WERI-Rb-1 (cell line): ENCODE measurements around the gene VDR.
A peak's percentile ranks its signal among the peaks of the same experiment; 100 is the strongest.

Experiments used
- DNase-seq: peaks from one replicate; pipeline ENCODE4 v3.0.0-alpha.2; 2020
- H3K27ac ChIP-seq: fragments of 250-450 bp; sonication (Bioruptor Pico); 2 replicates; pipeline ENCODE4 v1.5.1; 2020; ENCODE audit warnings: mild to moderate bottlenecking, moderate library complexity
- H3K27me3 ChIP-seq: fragments of 250-450 bp; sonication (Bioruptor Pico); 2 replicates; pipeline ENCODE4 v1.5.1; 2021; ENCODE audit warnings: mild to moderate bottlenecking, low read depth, moderate library complexity; ENCODE audit not compliant: insufficient read depth, severe bottlenecking
- H3K36me3 ChIP-seq: fragments of 250-450 bp; sonication (Bioruptor Pico); 2 replicates; pipeline ENCODE4 v1.5.1; 2020; ENCODE audit warnings: mild to moderate bottlenecking, moderate library complexity
- H3K4me3 ChIP-seq: 2 replicates; pipeline ENCODE4 v1.5.1; 2011; ENCODE audit warnings: low read depth, mild to moderate bottlenecking, control low read depth, low read length
- H3K9me3 ChIP-seq: fragments of 250-450 bp; sonication (Bioruptor Pico); 2 replicates; pipeline ENCODE4 v1.5.1; 2021; ENCODE audit warnings: mild to moderate bottlenecking, moderate library complexity; ENCODE audit not compliant: severe bottlenecking
- TF ChIP-seq, protein P1 (sequence below): IDR thresholded peaks from 2 replicates; pipeline ENCODE4 v1.5.1; 2011; ENCODE audit warnings: low read depth, mild to moderate bottlenecking, control low read depth, inconsistent platforms, low read length

VDR gene

DNA sequence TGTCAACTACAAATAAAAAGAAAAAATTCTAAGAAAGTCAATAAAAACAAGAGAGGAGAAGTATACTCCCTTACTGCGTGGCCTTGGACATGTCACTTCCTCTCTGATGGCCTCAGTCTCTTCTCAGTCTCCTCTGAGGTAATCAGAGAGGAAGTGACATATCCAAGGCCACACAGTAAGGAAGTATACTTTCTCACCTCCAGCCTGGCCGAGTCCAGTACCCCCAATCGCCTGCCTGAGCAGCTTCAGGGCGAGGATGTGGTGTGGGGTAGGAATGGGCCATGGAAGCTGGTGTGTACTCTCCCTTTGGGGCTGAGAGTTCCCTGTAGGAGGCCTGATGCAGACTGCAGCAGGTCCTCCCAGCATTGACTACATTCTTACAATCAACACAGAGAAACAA is 15.8 kb downstream of the VDR start:
- Histone ChIP-seq H3K27ac (no peak overlapping the region), H3K36me3 (no peaks in the 10 kb centered on the region), H3K9me3 (no peaks in the 10 kb centered on the region), H3K4me3 (no peak overlapping the region), H3K27me3 (no peaks in the 10 kb centered on the region)
- no peak for DNase-seq
- TF ChIP-seq, protein P1, sequence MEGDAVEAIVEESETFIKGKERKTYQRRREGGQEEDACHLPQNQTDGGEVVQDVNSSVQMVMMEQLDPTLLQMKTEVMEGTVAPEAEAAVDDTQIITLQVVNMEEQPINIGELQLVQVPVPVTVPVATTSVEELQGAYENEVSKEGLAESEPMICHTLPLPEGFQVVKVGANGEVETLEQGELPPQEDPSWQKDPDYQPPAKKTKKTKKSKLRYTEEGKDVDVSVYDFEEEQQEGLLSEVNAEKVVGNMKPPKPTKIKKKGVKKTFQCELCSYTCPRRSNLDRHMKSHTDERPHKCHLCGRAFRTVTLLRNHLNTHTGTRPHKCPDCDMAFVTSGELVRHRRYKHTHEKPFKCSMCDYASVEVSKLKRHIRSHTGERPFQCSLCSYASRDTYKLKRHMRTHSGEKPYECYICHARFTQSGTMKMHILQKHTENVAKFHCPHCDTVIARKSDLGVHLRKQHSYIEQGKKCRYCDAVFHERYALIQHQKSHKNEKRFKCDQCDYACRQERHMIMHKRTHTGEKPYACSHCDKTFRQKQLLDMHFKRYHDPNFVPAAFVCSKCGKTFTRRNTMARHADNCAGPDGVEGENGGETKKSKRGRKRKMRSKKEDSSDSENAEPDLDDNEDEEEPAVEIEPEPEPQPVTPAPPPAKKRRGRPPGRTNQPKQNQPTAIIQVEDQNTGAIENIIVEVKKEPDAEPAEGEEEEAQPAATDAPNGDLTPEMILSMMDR = no peak

DNA sequence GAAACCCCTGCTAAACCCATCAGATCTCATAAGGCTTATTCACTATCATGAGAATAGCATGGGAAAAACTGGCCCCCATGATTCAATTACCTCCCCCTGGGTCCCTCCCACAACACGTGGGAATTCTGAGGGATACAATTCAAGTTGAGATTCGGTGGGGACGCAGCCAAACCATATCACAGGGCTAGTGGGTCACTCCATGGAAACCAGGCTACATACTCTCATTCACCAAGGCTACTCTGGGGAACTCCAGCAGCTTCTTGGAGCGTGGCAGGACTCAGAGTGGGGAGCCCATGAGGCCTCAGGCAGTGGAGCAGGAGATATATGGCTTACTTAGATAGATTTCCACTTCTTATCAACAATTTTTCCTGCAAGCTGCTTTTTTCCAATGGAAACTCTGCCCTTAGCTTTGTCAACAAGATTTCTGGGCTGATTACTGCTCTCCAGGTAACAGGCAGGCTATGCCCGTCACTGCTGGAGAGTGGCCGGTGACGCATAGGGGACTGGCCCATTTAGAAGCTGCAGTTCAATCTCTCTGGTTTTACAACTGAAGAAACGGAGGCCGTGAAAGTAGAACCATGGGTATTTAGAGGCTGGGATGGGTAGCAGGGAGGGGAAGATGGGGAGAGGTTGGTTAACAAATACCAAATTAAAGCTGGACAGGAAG is 16.5 kb downstream of the VDR start:
- Histone ChIP-seq H3K4me3 (no peak overlapping the region), H3K27ac (no peak overlapping the region), H3K36me3 (no peaks in the 10 kb centered on the region), H3K9me3 (no peaks in the 10 kb centered on the region), H3K27me3 (no peaks in the 10 kb centered on the region)
- TF ChIP-seq, protein P1 = no peak
- no peak for DNase-seq

DNA sequence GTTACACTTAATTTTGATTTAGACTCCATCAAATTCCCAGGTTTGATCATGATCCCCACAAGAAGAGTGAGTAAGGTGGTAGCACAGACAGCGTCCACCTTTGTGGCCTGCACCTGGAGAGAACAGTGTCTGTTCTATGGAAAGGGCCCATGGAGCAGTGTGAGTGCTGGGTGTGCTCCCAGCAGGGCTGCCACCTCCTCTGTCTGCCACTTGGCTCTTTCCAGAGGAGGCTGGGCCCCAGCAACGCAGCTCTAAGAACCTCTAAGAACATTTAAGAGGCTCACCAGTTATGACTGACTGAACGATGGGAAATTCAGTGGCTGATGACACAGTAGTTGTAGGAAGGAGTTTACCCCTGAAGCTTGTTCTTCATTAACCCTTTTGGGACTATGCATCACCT is 17.3 kb downstream of the VDR start:
- Histone ChIP-seq H3K4me3 (no peak overlapping the region), H3K36me3 (no peaks in the 10 kb centered on the region), H3K9me3 (no peaks in the 10 kb centered on the region), H3K27ac (no peak overlapping the region), H3K27me3 (no peaks in the 10 kb centered on the region)
- TF ChIP-seq, protein P1 = no peak
- no peak for DNase-seq

DNA sequence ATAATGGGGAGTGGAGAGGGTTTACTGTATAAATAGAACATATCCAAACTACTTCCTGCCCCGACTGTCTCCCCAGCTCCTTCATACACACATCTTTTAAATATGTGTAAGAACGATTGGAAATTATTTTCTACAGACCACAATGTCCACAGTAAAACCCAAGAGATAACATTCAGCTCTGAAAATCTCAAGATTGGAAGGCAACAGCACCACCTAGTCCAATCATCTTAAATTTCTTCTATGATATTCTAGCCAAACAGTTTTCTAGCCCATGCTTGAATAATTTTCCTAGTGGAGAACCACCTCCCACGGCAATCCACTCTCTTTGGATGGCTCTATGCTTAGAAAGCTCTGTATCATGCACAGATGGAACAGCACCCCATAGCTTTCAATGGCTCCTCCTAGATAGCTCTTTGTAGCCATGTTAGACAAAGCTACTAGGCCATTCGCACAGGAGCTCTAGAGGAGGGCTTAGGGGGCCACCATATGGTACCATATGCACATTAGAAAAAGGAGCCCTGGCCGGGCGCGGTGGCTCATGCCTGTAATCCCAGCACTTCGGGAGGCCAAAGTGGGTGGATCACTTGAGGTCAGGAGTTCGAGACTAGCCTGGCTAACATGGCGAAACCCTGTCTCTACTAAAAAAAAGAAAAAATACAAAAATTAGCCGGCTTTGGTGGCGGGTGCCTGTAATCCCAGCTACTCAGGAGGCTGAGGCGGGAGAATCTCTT is 18.1 kb downstream of the VDR start:
- DNase-seq = peak; percentile 53
- no peak overlapping the region for H3K4me3 ChIP-seq
- no peak overlapping the region for H3K27ac ChIP-seq
- no peaks in the 10 kb centered on the region for H3K9me3 ChIP-seq
- TF ChIP-seq, protein P1 = no peak
- H3K36me3 ChIP-seq = no peaks in the 10 kb centered on the region
- no peaks in the 10 kb centered on the region for H3K27me3 ChIP-seq

DNA sequence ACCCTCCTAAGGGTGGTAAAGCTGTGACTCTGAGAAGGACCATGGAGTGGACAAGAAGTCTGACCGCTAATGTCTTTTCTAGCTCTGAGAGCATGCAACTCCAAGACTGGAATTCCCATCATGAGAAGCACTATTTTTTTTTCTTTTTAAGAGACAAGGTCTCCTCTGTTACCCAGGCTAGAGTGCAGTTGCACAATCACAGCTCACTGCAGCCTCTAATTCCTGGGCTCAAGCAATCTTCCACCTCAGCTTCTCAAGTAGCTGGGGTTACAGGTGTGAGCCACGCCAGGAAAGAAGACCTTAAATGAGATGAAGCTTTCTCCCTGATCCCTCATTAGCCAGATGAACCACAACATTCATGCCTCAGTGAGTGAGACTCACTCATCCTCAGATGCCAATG is 19.2 kb downstream of the VDR start:
- no peak for DNase-seq
- TF ChIP-seq, protein P1 = no peak
- H3K36me3 ChIP-seq = no peaks in the 10 kb centered on the region
- H3K9me3 ChIP-seq = no peaks in the 10 kb centered on the region
- no peak overlapping the region for H3K27ac ChIP-seq
- no peaks in the 10 kb centered on the region for H3K27me3 ChIP-seq
- no peak overlapping the region for H3K4me3 ChIP-seq
